ENCODE measurements around the gene UNC80.

GRCh38 chr2:209917154-209917771 is 145.6 kb downstream of the UNC80 start:
- TF ChIP-seq CTCF (optimal IDR thresholded peaks at IDR 0.05 in 1 of 3, IDR thresholded peaks at IDR 0.05 in 1 of 3, conservative IDR thresholded peaks at IDR 0.05 in 1 of 3; ENCODE audit: extremely low read depth in 1 of 3, insufficient read depth in 2 of 3, low read length in 3 of 3) (no peak), EZH2 (IDR thresholded peaks at IDR 0.05; ENCODE audit: low read length) (no peak)

Data from keratinocyte (primary cell).